Measurements from ENCODE around the gene CISH. TPM values are rescaled to one million over a fixed set of nuclear protein-coding genes. Genes with fewer than 3 reads are reported as not detected.
A peak's percentile ranks its signal among the peaks of the same experiment; 100 is the strongest.

CISH gene
- total and polyA plus RNA-seq, 9 of the 15 experiments (the other 6 are each of a cell fraction or from before 2014, with no cell fraction given) = 1.7 to 47.7 (median 18.3) TPM

GRCh38 chr3:50612234-50612882, 784 bp upstream of the CISH start (continued):
- TF ChIP-seq CREB1 (IDR thresholded peaks at IDR 0.05) = no peak
- TF ChIP-seq CREB1 (CRISPR knock-in tag; IDR thresholded peaks at IDR 0.05) = no peak
- no peak for TF ChIP-seq GTF3C2 (IDR thresholded peaks at IDR 0.05; ENCODE audit: borderline replicate concordance, extremely low read depth, insufficient read length)
- TF ChIP-seq SMARCC2 (IDR thresholded peaks at IDR 0.05; ENCODE audit: low read depth) = no peak
- TF ChIP-seq POLR2B (IDR thresholded peaks at IDR 0.05; ENCODE audit: low read depth, partially characterized antibody) = peak; percentile 88
- no peak for TF ChIP-seq BDP1 (IDR thresholded peaks at IDR 0.05; ENCODE audit: insufficient read depth, insufficient read length)
- no peak for TF ChIP-seq FIP1L1 (IDR thresholded peaks at IDR 0.05; ENCODE audit: low read depth, low read length, poor library complexity, severe bottlenecking)
- TF ChIP-seq TOE1 (IDR thresholded peaks at IDR 0.05; ENCODE audit: borderline replicate concordance) = peak; percentile 69; the same call in 1 of the 2 replicates
- no peak for TF ChIP-seq TOE1 (CRISPR knock-in tag; IDR thresholded peaks at IDR 0.05; ENCODE audit: borderline replicate concordance, low read depth)
- TF ChIP-seq RBM22 (IDR thresholded peaks at IDR 0.05; ENCODE audit: low read depth, low read length, poor library complexity, severe bottlenecking) = no peak
- TF ChIP-seq ZNF121 (CRISPR knock-in tag; conservative IDR thresholded peaks at IDR 0.05) = no peak
- no peak for TF ChIP-seq ID3 (CRISPR knock-in tag; IDR thresholded peaks at IDR 0.05)
- TF ChIP-seq ID3 (tag; IDR thresholded peaks at IDR 0.05) = no peak
- 0 out of 2 replicates have a peak, but pooled peaks have one; percentile 5 for TF ChIP-seq ZNF316 (IDR thresholded peaks at IDR 0.05)
- TF ChIP-seq ETV6 (IDR thresholded peaks at IDR 0.05; ENCODE audit: borderline replicate concordance in 1 of 2, low read depth in 2 of 2, low read length in 1 of 2) = no peak
- no peak for TF ChIP-seq ETV6 (CRISPR knock-in tag; IDR thresholded peaks at IDR 0.05; ENCODE audit: borderline replicate concordance)
- no peak for TF ChIP-seq PYGO2 (tag; IDR thresholded peaks at IDR 0.05)
- TF ChIP-seq STAG1 (CRISPR knock-in tag; IDR thresholded peaks at IDR 0.05; ENCODE audit: borderline replicate concordance) = no peak
- TF ChIP-seq, protein P1, sequence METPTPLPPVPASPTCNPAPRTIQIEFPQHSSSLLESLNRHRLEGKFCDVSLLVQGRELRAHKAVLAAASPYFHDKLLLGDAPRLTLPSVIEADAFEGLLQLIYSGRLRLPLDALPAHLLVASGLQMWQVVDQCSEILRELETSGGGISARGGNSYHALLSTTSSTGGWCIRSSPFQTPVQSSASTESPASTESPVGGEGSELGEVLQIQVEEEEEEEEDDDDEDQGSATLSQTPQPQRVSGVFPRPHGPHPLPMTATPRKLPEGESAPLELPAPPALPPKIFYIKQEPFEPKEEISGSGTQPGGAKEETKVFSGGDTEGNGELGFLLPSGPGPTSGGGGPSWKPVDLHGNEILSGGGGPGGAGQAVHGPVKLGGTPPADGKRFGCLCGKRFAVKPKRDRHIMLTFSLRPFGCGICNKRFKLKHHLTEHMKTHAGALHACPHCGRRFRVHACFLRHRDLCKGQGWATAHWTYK (CRISPR knock-in tag; IDR thresholded peaks at IDR 0.05) = 0 out of 2 replicates have a peak, but pooled peaks have one; percentile 39
- TF ChIP-seq SNIP1 (IDR thresholded peaks at IDR 0.05; ENCODE audit: low read depth) = no peak
- TF ChIP-seq ZKSCAN1 (IDR thresholded peaks at IDR 0.05; ENCODE audit: low read depth, low read length) = no peak
- no peak for TF ChIP-seq RFX5 (IDR thresholded peaks at IDR 0.05; ENCODE audit: low read depth, low read length)
- no peak for TF ChIP-seq ZNF77 (CRISPR knock-in tag; IDR thresholded peaks at IDR 0.05)
- TF ChIP-seq, protein P2, sequence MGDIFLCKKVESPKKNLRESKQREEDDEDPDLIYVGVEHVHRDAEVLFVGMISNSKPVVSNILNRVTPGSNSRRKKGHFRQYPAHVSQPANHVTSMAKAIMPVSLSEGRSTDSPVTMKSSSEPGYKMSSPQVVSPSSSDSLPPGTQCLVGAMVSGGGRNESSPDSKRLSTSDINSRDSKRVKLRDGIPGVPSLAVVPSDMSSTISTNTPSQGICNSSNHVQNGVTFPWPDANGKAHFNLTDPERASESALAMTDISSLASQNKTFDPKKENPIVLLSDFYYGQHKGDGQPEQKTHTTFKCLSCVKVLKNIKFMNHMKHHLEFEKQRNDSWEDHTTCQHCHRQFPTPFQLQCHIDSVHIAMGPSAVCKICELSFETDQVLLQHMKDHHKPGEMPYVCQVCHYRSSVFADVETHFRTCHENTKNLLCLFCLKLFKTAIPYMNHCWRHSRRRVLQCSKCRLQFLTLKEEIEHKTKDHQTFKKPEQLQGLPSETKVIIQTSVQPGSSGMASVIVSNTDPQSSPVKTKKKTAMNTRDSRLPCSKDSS (IDR thresholded peaks at IDR 0.05; ENCODE audit: low read depth, partially characterized antibody) = no peak

Data from K562 (cell line).